ENCODE results near the gene IMMT. TPM values are rescaled to one million over a fixed set of nuclear protein-coding genes. Genes with fewer than 3 reads are reported as not detected.

Gene IMMT
- total RNA-seq, 6 donors from 2014 or later: 36.7 to 65.4 (median 54.8) TPM

DNA sequence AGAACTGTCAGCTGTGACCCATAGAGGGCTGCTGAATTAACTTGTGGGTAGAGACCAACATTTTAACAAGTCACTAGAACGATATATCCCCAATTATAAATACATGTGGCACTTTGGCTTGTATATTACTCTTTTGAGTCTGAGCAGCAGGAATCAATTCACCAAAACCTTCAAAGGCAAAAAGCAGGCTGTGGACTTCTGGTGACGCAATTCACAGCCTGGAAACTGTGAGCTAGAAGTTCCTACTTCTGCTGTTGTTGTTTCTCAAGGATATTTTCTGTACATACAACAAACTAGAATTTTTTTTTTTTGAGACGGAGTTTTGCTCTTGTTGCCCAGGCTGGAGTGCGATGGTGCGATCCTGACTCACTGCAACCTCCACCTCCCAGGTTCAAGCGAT, 52.0 kb downstream of the IMMT start:
- H3K4me1 ChIP-seq: no peaks in the 10 kb centered on the region
- DNase-seq: no peak
- H3K27ac ChIP-seq: no peak overlapping the region
- H3K4me3 ChIP-seq: no peak overlapping the region
- H3K9me3 ChIP-seq: no peaks in the 10 kb centered on the region
- ATAC-seq (ENCODE audit: low FRiP score in 2 of 2): no peak
- no peaks in the 10 kb centered on the region for H3K27me3 ChIP-seq
- WGBS, 2 donors: 86 to 89% methylated on average over 6 of the region's 6 CpGs
- peaks cover 27 to 99% (median 76%) of the 10 kb centered on the region in 4 donors for H3K36me3 ChIP-seq
- TF ChIP-seq EP300 (IDR thresholded peaks at IDR 0.05): no peak
- no peak for TF ChIP-seq POLR2AphosphoS5 (IDR thresholded peaks at IDR 0.05)
- TF ChIP-seq CTCF (IDR thresholded peaks at IDR 0.05): no peak
- TF ChIP-seq POLR2A (IDR thresholded peaks at IDR 0.05): no peak

- DNase-seq (no peak), ATAC-seq (ENCODE audit: low FRiP score in 2 of 2) (no peak)
- no peaks in the 10 kb centered on the region for H3K4me1 ChIP-seq
- H3K9me3 ChIP-seq: no peaks in the 10 kb centered on the region
- TF ChIP-seq POLR2A (IDR thresholded peaks at IDR 0.05) (no peak), POLR2AphosphoS5 (IDR thresholded peaks at IDR 0.05) (no peak), CTCF (IDR thresholded peaks at IDR 0.05) (no peak), EP300 (IDR thresholded peaks at IDR 0.05) (no peak)
- no peak overlapping the region for H3K27ac ChIP-seq
- H3K36me3 ChIP-seq: peaks cover 27 to 99% (median 76%) of the 10 kb centered on the region in 4 donors
- WGBS, 2 donors: 48 to 61% methylated on average over 3 of the region's 3 CpGs
- H3K4me3 ChIP-seq: no peak overlapping the region
- H3K27me3 ChIP-seq: no peaks in the 10 kb centered on the region
Measured at GRCh38 chr2:86142436-86143257, 52.6 kb downstream of the IMMT start.

DNA sequence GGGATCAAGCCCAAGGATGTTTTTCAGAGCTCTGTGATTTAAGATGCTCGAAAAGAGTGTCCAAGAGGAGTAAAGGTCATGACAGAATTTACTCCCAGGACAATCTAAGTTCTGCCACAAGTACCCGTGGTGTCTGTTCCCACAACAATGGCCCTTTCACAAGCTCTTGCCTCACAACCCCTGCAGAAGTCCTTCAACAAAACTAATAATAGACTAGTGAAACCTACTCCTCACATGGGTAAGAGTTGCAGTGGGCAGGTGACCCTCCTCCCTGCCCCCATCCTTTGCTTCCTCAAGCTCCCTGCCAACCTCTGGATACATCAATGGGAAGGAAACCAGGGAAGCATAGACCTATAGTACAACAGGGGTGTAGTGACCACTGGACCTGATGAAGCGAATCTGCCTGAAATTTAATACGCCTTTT, 54.3 kb downstream of the IMMT start:
- TF ChIP-seq CTCF (IDR thresholded peaks at IDR 0.05) (no peak), POLR2AphosphoS5 (IDR thresholded peaks at IDR 0.05) (no peak), EP300 (IDR thresholded peaks at IDR 0.05) (no peak), POLR2A (IDR thresholded peaks at IDR 0.05) (no peak)
- Histone ChIP-seq H3K36me3 (peaks cover 25 to 99% (median 78%) of the 10 kb centered on the region in 4 donors), H3K27ac (no peak overlapping the region), H3K9me3 (no peaks in the 10 kb centered on the region), H3K4me3 (no peak overlapping the region), H3K27me3 (no peaks in the 10 kb centered on the region), H3K4me1 (no peaks in the 10 kb centered on the region)
- DNase-seq: no peak
- WGBS, 2 donors: 75 to 84% methylated on average over 4 of the region's 4 CpGs
- no peak for ATAC-seq (ENCODE audit: low FRiP score in 2 of 2)

- Histone ChIP-seq H3K4me3 (no peak overlapping the region), H3K9me3 (no peaks in the 10 kb centered on the region), H3K27me3 (no peaks in the 10 kb centered on the region), H3K27ac (no peak overlapping the region), H3K4me1 (no peaks in the 10 kb centered on the region), H3K36me3 (peaks cover 29 to 99% (median 79%) of the 10 kb centered on the region in 4 donors)
- 88 to 94% methylated on average over 4 of the region's 4 CpGs for WGBS, 2 donors
- no peak for TF ChIP-seq CTCF (IDR thresholded peaks at IDR 0.05)
- TF ChIP-seq POLR2A (IDR thresholded peaks at IDR 0.05): no peak
- TF ChIP-seq POLR2AphosphoS5 (IDR thresholded peaks at IDR 0.05): no peak
- TF ChIP-seq EP300 (IDR thresholded peaks at IDR 0.05): no peak
- no peak for DNase-seq
- no peak for ATAC-seq (ENCODE audit: low FRiP score in 2 of 2)
Measured at GRCh38 chr2:86139981-86140380, 55.3 kb downstream of the IMMT start.

All from upper lobe of left lung (tissue), 6 donors.